Uterus (tissue), 2 donors: Measurements from ENCODE around the gene BCORL1.

Experiments
- CTCF ChIP-seq, 4 experiments: fragments of 200-600 bp in 2 of 4; fragments of 450-650 bp in 2 of 4; sonication (generic) in 2 of 4; IDR thresholded peaks; one replicate each; pipeline ENCODE4 v1.5.1; 2016 to 2019; ENCODE audit warnings: antibody characterized with exemption in 4 of 4, mild to moderate bottlenecking in 2 of 4, moderate library complexity in 1 of 4
- POLR2A ChIP-seq, 2 donors: fragments of 450-650 bp; IDR thresholded peaks; one replicate each; pipeline ENCODE4 v1.6.1; 2016; ENCODE audit warnings: antibody characterized with exemption in 2 of 2, mild to moderate bottlenecking in 1 of 2, moderate library complexity in 1 of 2

- no peak for TF ChIP-seq CTCF (IDR thresholded peaks at IDR 0.05)
- TF ChIP-seq POLR2A (IDR thresholded peaks at IDR 0.05), result no peak
Observed at GRCh38 chrX:130020661-130021324, 38.4 kb downstream of the BCORL1 start.
